ENCODE data around the gene PDZK1.

The PDZK1 gene

DNA sequence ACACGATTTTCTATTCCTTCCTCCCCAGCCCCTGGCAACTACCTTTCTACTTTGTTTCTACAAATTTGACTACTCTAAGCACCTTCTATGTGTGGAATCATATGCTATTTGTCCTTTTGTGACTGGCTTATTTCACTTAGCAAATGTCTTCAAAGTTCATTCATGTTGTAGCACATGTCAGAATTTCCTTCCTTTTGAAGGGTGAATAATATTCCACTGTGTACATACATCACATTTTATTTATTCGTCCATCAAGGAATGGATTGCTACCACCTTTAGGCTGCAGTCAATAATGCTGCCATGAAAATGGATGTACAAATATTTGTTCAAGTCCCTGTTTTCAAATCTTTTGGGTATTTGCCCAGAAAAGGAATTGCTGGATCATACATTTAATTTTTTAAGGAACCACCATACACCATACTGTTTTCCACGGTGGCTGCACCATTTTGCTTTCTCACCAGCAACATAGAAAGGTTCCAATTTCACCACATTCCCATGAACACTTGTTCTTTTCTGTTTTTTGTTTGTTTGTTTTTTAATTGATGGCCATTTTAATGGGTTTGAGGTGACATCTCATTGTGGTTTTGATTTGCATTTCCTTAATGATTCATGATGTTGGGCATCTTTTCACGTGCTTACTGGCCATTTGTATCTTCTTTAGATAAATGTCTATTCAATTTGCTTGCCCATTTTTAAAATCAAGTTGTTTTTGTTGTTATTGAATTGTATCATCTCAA, 3.3 kb upstream of the PDZK1 start:
- TF ChIP-seq FOXM1 (IDR thresholded peaks at IDR 0.05; ENCODE audit: borderline replicate concordance, low read depth), result no peak
- no peak for TF ChIP-seq TEAD4 (IDR thresholded peaks at IDR 0.05)
- no peak for TF ChIP-seq NFIC (IDR thresholded peaks at IDR 0.05)
- TF ChIP-seq, protein P1, sequence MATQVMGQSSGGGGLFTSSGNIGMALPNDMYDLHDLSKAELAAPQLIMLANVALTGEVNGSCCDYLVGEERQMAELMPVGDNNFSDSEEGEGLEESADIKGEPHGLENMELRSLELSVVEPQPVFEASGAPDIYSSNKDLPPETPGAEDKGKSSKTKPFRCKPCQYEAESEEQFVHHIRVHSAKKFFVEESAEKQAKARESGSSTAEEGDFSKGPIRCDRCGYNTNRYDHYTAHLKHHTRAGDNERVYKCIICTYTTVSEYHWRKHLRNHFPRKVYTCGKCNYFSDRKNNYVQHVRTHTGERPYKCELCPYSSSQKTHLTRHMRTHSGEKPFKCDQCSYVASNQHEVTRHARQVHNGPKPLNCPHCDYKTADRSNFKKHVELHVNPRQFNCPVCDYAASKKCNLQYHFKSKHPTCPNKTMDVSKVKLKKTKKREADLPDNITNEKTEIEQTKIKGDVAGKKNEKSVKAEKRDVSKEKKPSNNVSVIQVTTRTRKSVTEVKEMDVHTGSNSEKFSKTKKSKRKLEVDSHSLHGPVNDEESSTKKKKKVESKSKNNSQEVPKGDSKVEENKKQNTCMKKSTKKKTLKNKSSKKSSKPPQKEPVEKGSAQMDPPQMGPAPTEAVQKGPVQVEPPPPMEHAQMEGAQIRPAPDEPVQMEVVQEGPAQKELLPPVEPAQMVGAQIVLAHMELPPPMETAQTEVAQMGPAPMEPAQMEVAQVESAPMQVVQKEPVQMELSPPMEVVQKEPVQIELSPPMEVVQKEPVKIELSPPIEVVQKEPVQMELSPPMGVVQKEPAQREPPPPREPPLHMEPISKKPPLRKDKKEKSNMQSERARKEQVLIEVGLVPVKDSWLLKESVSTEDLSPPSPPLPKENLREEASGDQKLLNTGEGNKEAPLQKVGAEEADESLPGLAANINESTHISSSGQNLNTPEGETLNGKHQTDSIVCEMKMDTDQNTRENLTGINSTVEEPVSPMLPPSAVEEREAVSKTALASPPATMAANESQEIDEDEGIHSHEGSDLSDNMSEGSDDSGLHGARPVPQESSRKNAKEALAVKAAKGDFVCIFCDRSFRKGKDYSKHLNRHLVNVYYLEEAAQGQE (IDR thresholded peaks at IDR 0.05; ENCODE audit: low read depth), result no peak
- no peak for TF ChIP-seq CEBPB (IDR thresholded peaks at IDR 0.05)
- TF ChIP-seq YY1 (IDR thresholded peaks at IDR 0.05; ENCODE audit: low read depth), result no peak
- no peak for TF ChIP-seq EP300 (IDR thresholded peaks at IDR 0.05; ENCODE audit: borderline replicate concordance)
- TF ChIP-seq EGR1 (IDR thresholded peaks at IDR 0.05), result no peak
- TF ChIP-seq, protein P2, sequence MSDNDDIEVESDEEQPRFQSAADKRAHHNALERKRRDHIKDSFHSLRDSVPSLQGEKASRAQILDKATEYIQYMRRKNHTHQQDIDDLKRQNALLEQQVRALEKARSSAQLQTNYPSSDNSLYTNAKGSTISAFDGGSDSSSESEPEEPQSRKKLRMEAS (IDR thresholded peaks at IDR 0.05), result no peak

DNA sequence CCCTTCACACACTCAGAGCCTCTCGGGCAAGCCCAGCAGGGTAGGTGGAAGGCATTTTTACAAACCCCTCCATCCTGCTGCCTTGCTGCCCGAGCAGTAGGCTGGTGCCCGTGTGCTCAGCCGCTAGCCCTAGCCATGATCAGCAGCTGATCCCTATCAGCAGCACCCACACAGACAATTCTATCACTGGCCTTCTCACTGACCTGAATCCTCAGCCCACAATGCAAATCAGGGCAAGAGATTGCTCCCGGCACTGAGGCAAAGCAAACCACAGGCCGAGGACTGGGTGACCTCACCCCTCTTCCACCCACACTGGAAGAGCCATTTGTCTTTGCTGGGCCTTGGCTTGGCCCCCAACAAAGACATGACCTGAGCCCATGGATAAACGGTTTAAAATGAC, 895 bp upstream of the PDZK1 start:
- TF ChIP-seq CREB1 (IDR thresholded peaks at IDR 0.05; ENCODE audit: low read depth) (no peak), ZBTB7A (IDR thresholded peaks at IDR 0.05; ENCODE audit: low read depth) (no peak), EGR1 (IDR thresholded peaks at IDR 0.05) (no peak), TCF12 (IDR thresholded peaks at IDR 0.05; ENCODE audit: low read depth) (no peak), RAD21 (IDR thresholded peaks at IDR 0.05; ENCODE audit: low read depth) (no peak), TAF1 (IDR thresholded peaks at IDR 0.05; ENCODE audit: low read depth) (no peak), TEAD4 (IDR thresholded peaks at IDR 0.05) (no peak), CEBPB (IDR thresholded peaks at IDR 0.05) (no peak), YY1 (IDR thresholded peaks at IDR 0.05; ENCODE audit: low read depth) (no peak), NFIC (IDR thresholded peaks at IDR 0.05) (no peak)
- TF ChIP-seq, protein P3, sequence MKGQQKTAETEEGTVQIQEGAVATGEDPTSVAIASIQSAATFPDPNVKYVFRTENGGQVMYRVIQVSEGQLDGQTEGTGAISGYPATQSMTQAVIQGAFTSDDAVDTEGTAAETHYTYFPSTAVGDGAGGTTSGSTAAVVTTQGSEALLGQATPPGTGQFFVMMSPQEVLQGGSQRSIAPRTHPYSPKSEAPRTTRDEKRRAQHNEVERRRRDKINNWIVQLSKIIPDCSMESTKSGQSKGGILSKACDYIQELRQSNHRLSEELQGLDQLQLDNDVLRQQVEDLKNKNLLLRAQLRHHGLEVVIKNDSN (IDR thresholded peaks at IDR 0.05), result no peak
- TF ChIP-seq, protein P2 (IDR thresholded peaks at IDR 0.05), result no peak
- TF ChIP-seq, protein P1 (IDR thresholded peaks at IDR 0.05; ENCODE audit: low read depth), result no peak

DNA sequence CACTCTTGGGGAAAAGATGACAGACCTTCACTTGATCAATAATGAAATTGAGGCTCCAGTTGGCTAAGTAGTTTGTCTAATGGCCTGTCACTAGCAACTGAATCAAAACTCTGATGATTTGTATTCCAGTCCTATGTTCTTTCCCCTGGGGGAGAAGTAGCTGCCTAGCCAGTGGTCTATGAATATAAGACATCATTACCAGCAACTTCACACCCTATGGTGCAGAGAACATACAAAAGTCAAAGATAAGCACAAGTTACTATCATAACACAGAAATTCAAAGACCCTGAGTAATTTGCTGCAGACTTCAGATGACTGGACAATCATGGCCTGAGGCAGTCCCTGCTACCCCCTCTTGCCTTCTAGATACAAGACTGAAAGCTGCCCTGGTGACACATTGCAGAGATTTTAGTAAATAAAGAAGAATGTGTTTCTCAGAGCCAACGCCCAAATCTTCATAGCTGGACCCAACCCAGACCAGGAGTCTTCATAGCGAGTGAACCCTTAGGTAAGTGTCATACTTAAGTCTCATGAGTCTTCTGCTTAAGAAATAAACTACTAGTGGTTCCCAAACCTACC, 993 bp downstream of the PDZK1 start:
- TF ChIP-seq EP300 (IDR thresholded peaks at IDR 0.05; ENCODE audit: borderline replicate concordance), result no peak
- TF ChIP-seq RAD21 (IDR thresholded peaks at IDR 0.05; ENCODE audit: low read depth), result no peak
- no peak for TF ChIP-seq ZBTB7A (IDR thresholded peaks at IDR 0.05; ENCODE audit: low read depth)
- TF ChIP-seq, protein P3 (IDR thresholded peaks at IDR 0.05), result no peak
- no peak for TF ChIP-seq YY1 (IDR thresholded peaks at IDR 0.05; ENCODE audit: low read depth)
- TF ChIP-seq CEBPB (IDR thresholded peaks at IDR 0.05), result no peak
- TF ChIP-seq FOXM1 (IDR thresholded peaks at IDR 0.05; ENCODE audit: borderline replicate concordance, low read depth), result no peak
- no peak for TF ChIP-seq NFIC (IDR thresholded peaks at IDR 0.05)
- TF ChIP-seq TAF1 (IDR thresholded peaks at IDR 0.05; ENCODE audit: low read depth), result no peak
- TF ChIP-seq, protein P1 (IDR thresholded peaks at IDR 0.05; ENCODE audit: low read depth), result no peak
- no peak for TF ChIP-seq TEAD4 (IDR thresholded peaks at IDR 0.05)
- TF ChIP-seq, protein P2 (IDR thresholded peaks at IDR 0.05), result no peak
- no peak for TF ChIP-seq CREB1 (IDR thresholded peaks at IDR 0.05; ENCODE audit: low read depth)
- TF ChIP-seq TCF12 (IDR thresholded peaks at IDR 0.05; ENCODE audit: low read depth), result no peak
- TF ChIP-seq EGR1 (IDR thresholded peaks at IDR 0.05), result no peak

DNA sequence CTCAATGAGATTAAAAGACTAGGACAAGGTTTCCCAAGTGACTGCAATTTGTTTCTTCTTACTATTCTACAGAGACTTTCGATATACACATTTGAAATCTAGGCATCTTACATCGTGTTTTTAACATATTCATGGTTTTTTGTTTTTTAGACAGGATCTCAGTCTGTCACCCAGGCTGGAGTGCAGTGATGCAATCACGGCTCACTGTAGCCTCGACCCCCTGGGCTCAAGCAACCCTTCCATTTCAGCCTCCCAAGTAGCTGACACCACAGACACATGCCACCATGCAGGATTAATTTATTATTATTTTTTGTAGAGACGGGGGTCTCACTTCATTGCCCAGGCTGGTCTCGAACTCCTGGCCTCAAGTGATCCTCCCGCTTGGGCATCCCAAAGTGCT, 1.5 kb downstream of the PDZK1 start:
- TF ChIP-seq RAD21 (IDR thresholded peaks at IDR 0.05; ENCODE audit: low read depth), result no peak
- no peak for TF ChIP-seq NFIC (IDR thresholded peaks at IDR 0.05)
- no peak for TF ChIP-seq EGR1 (IDR thresholded peaks at IDR 0.05)
- no peak for TF ChIP-seq YY1 (IDR thresholded peaks at IDR 0.05; ENCODE audit: low read depth)
- TF ChIP-seq, protein P2 (IDR thresholded peaks at IDR 0.05), result no peak
- TF ChIP-seq, protein P3 (IDR thresholded peaks at IDR 0.05), result no peak
- TF ChIP-seq CEBPB (IDR thresholded peaks at IDR 0.05), result no peak
- TF ChIP-seq TCF12 (IDR thresholded peaks at IDR 0.05; ENCODE audit: low read depth), result no peak
- TF ChIP-seq EP300 (IDR thresholded peaks at IDR 0.05; ENCODE audit: borderline replicate concordance), result no peak
- TF ChIP-seq FOXM1 (IDR thresholded peaks at IDR 0.05; ENCODE audit: borderline replicate concordance, low read depth), result no peak
